HG03159 (cell line): ENCODE data around the gene HRH1.
"Not testable (repeated sequence)": the region's sequence is repeated elsewhere in the genome, so short reads cannot be mapped to it uniquely, and the experiment has no call there.

Experiments
- ATAC-seq: cut with Tn5 transposase; IDR thresholded peaks from one replicate; pipeline ENCODE4 v1.9.1; 2021; ENCODE audit warnings: mild to moderate bottlenecking, moderate library complexity; ENCODE audit not compliant: unreplicated experiment

The HRH1 gene, protein sequence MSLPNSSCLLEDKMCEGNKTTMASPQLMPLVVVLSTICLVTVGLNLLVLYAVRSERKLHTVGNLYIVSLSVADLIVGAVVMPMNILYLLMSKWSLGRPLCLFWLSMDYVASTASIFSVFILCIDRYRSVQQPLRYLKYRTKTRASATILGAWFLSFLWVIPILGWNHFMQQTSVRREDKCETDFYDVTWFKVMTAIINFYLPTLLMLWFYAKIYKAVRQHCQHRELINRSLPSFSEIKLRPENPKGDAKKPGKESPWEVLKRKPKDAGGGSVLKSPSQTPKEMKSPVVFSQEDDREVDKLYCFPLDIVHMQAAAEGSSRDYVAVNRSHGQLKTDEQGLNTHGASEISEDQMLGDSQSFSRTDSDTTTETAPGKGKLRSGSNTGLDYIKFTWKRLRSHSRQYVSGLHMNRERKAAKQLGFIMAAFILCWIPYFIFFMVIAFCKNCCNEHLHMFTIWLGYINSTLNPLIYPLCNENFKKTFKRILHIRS

DNA sequence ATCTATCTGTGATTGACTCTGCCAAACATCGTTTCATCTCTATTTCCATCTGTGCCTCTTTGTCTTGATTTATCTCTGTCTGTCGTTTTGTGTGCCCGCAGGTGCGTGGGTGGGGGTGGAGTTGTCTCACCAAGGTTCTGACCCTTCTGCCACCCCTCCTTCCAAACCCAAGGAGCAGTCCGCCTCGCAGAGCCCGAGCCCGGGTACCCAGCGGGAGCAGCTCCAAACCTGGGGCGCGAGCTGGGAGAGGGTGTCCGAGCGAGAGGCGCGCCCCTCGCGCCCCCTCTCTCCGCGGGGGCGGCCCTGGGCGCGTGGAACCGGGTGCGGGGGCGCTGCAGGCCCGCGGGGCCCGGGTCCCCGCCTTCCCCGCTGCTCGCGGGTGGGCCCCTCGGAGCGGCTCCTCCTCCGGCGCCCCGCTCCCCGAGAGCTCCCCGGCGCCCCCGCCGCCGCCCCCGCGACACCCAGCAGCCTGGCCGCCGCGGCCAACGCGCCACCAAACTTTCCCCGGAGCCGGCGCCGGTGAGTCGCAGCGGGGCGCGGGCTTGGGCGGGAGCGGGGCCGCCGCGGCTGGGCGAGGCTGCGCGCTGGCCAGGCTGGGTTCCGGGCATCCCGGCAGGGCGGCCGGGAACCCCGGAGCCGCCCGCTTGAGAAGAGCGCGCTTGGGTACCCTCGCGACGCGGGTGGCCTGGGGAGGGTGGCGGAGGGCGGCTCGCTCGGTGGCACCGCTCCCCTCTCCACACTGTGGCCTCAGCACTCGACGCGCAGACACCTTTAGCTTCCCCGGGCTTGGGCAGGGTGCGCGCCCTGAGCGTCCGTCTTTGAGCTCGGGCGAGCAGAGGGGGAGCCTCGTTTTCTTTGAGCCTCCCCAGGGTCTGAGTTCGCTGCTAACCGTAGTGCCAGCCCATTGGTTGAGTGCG, at the start of gene HRH1:
Gene HRH1 (plus strand): TSS at position 458 of the 917 bp plus-strand sequence. CDS start 104,545 bp downstream, outside the sequence.
- no peak for ATAC-seq

DNA sequence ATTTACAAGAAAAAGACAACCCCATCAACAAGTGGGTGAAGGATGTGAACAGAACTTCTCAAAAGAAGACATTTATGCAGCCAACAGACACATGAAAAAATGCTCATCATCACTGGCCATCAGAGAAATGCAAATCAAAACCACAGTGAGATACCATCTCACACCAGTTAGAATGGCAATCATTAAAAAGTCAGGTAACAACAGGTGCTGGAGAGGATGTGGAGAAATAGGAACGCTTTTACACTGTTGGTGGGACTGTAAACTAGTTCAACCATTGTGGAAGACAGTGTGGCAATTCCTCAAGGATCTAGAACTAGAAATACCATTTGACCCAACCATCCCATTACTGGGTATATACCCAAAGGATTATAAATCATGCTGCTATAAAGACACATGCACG, 41.0 kb upstream of the HRH1 start:
- ATAC-seq = not testable (repeated sequence)

DNA sequence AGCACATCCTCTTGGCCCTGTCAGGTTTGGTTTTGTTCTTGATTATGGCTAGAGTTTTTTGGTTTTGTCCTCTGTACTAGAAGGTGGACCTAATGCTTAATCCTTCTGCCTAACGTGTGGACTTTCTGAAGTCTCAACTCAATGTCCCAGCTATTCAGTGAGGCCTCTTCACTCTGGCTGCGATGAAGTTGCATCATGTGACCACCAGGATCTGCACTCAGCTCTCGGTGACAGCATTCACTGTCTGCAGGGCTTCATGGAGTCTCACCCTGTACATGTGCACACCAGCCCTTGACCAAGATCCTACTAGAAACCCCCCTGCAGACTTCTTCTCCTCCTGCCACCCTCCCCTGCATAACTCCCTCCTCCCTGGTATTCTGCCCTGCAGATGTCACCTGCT, 38.7 kb upstream of the HRH1 start:
- no peak for ATAC-seq

DNA sequence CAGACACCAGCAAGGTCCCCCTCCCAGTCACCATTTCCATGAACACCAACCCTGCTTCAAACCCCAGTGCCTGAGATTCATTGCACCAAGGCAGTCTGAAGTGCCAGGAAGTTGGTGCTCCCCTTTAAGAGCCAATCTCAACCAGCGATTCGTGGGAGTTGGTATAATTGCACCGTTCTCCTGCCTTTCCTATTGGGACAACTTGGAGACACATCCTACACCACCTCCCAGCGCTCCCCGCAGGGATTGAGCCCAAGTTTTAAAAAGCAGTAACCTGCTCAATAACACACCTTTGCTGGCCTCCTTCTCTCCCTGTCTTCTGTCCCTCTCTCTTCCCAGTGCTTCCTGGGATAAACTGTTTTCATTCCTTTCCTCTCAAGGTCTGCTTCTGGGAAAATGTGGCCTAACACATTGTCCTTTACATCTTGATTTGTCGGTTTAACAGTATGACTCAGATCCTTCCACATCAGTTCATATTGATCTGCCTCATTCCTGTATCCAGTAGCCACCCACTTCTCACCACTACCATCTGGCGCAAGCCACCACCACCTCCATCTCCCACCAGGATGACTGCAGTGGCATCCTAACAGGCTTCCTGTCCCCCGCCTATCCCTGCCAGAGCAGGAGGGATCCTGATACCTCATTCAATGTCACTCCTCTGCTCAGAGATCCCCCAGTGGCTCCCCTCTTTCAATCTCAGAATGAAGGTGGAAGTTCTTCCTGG, 37.8 kb upstream of the HRH1 start:
- ATAC-seq = no peak

DNA sequence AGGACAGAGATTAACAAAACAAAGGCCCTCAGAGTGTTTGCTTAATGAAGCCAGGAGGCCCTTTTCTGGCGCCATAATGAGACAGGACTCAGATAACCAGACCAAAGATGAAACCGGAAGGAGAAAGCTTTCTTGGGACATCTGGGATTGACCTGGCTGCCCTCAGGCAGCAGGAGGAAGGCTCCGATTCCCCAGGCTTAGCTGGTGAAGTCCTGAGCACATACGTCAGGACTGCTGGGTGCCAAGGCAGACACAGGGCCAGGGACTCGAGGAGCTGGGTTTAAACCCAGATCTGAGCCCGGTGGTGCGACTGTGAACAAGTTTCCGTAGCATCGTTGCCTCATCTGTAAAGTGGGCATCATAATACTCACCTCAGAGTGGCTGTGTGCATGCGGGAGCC, 36.7 kb upstream of the HRH1 start:
- ATAC-seq = no peak

DNA sequence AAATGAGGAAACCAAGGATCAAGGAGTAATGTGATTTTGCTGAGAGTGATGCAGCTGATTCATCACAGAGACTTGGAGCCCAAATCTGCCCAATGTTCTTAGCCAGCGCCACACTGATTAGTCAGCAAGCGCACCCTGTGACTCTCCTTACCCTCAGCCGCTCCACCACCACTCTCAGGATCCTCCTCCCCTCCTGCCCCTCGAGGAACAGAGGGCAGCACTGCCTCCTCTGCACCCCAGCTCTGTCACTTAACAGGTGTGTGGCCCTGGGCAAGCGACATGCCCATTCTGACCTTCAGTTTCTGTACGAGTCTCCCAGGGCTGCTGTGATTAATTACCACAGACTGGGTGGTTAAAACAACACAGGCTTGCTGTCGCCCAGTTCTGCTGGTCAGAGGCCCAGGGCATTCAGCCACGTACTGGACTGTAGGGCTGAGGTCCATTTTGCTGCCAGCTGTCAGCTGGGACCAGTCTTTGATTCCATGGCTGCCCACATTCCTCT, 36.1 kb upstream of the HRH1 start:
- ATAC-seq = no peak

DNA sequence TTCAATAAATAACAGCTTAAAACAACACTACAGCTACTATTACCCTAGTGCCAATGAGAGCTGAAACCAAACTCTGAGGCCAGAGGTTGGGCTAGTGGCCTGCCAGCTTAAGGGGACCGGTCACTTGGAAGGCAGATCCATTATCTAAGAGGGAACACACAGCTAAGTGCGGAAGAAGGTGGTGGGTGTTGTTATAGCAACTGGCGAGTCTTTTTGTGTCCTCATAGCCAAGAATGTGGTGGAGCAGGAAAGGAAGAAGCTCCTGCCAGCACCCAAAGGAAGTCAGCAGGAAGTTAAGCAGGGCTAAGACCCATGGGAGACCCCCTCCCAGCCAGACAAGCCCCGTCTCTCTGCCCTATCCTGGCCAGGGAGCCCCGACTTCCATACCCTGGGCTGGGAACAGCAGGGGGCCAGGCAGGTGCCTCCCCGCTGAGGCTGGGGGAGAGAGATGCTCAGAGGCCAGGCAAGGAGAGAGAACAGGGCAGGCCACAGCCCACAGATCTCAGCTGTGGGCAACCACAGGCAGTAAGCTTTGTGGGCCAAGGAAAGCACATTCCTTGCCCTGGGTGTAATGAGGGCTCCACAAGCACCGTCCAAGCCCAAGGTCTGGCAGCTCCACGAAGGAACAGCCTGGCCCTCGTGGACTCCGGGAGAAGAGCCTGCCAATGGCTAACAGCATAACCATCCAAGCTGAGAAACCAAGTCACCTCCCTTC, 34.0 kb upstream of the HRH1 start:
- ATAC-seq = no peak

DNA sequence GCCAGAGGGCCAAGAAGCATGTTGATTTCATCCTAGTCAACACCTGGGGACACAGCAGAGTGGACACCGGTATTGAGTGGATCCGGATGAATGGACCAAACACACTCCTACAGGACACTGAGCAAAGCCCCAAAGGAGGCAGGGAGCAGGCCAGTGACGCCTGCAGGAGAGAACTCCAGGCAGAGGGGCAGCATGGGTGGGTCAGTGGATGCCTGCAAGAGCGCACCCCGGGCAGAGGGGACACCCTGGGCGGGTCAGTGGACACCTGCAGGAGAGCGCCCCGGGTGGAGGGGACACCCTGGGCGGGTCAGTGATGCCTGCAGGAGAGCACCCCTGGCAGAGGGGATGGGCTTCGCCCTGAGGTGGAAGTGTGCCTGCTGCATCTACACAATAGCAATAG, 27.6 kb upstream of the HRH1 start:
- no peak for ATAC-seq

DNA sequence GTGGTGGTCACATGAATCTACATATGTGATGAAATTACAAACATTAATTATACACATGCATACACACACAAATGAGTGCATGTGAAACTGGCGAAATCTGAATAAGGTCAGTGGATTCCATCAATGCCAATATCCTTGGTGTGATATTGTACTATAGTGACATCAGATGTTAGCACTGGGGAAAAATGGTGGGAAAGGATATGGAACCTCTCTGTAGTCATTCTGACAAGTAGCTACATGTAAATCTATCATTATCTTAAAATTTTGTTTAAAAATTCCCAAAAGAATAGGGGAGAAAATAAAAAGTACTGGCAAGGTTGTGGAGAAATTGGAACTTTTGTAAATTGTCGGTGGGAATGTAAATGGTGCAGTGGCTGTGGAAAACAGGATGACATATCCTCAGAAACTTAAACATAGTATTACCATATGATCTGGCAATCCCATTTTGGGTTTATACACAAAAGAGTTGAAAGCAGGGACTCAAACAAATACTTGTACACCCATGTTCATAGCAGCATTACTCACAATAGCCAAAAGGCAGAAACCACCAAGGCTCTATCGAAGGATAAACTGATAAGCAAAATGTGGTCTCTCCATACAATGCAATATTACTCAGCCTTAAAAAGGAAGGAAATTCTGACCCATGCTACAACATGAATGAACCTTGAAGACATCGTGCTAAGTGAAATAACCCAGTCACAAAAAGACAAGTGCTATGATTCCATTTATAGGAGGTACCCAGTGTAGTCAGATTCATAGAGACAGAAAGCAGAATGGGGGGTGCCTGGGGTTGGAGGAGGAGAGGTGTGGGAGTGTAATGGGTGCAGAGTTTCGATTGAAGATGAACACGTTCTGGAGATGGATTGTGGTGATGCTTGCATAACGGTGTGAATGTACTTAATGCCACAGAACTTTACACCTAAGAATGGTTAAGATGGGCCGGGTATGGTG, 25.3 kb upstream of the HRH1 start:
- ATAC-seq = no peak

DNA sequence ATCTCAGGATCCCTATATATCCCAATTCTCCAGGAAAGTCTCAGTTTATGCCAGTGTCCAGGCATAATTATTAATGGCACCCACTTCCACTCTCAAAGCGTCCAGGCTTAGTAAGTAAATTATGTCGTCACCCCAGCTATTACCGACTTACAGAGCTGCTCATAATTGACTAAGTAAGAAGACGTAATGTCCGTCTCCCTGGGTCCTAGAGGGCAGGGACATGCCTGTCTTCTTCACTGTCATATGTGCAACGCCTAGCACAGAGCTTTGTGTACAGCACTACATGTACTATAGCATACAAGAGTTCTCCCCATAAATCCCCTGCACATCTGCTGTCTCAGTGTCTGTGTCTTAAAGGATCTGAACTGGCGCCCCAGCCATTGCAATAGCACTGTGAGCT, 23.9 kb upstream of the HRH1 start:
- no peak for ATAC-seq

DNA sequence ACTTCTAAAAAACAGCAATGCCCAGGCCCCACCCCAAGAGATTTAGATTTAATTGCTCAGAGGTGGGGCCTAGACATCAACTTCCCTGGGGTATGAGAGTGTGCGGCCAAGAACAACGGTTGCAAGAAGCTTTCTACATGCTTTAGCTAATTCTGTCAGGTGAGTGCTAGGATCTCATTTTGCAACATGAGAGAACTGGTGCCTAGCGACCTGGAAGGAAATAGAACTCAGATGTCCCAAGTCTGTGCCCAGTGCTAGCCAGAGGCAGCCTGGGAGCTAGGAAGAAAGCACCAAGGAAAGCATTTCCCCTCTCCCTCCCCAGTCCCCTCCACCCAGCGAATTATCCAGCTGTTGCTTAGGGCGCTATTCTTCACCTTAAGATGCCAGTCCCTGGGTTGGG, 22.9 kb upstream of the HRH1 start:
- ATAC-seq = no peak

DNA sequence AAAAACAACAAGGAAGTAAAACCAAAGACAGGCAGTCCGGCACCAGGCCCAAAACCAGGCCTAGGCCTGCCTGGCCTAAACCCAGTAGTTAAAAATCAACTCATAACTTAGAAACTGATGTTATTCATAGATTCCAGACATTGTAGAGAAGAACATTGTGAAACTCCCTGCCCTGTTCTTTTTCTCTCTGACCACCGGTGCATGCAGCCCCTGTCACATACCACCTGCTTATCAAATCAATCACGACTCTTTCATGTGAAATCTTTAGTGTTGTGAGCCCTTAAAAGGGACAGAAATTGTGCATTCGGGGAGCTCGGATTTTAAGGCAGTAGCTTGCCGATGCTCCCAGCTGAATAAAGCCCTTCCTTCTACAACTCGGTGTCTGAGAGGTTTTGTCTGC, 22.4 kb upstream of the HRH1 start:
- ATAC-seq = not testable (repeated sequence)

DNA sequence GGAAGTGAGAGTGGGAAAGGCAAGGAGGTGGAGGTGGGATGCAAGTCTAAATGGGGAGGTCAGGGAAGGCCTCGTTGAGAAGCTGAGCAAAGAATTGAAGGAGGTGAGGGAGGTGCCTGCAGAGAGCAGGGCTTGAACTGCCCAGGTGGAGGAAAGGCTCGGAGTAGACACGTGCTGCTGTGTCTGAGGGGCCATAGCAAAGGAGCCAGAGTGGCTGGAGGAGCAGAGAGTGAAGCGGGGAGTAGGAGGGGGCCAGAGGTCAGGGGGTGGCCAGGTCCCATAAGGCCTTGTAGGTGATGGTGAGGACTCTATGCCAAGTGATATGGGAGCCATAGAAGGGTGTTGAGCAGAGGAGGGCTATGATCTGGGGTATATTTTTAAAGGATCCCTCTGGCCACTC, 21.4 kb upstream of the HRH1 start:
- no peak for ATAC-seq

DNA sequence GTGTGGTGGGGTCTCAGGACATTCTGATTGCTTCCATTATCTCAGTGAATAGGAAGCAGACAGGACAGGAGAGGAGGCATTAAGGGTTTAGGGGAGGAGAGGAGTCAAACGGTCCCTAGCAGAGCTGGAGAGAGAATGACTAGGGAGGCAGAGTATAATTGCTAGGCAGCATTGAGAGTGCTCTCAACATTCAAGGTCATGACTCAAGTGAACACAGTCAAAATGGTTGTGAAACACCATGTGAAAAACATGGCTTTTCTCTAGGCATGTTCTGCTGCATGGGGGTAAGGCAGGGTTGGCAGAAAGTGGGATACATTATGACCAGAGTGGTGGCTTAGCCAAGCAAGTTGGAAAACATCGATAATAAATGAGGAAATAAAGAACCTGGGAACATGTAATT, 19.5 kb upstream of the HRH1 start:
- no peak for ATAC-seq

DNA sequence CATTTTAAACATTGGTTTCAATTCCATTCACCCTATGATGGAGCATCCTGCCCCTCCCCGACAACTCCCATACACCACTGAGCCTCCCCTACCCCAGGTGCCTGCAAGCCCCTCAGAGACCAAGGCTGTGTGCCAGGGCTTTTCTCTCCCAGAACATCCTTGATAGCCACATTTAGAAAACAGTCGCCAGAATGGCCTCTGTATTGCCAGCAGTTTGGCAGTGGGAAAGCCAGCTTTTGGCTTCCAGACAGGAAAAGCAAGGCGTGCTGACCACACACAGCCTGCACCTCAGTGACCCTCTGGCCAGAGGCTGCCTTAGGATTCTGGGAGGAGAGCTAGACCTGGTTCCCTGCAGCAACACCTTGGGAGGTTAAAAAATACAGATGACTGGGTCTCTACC, 18.2 kb upstream of the HRH1 start:
- no peak for ATAC-seq

DNA sequence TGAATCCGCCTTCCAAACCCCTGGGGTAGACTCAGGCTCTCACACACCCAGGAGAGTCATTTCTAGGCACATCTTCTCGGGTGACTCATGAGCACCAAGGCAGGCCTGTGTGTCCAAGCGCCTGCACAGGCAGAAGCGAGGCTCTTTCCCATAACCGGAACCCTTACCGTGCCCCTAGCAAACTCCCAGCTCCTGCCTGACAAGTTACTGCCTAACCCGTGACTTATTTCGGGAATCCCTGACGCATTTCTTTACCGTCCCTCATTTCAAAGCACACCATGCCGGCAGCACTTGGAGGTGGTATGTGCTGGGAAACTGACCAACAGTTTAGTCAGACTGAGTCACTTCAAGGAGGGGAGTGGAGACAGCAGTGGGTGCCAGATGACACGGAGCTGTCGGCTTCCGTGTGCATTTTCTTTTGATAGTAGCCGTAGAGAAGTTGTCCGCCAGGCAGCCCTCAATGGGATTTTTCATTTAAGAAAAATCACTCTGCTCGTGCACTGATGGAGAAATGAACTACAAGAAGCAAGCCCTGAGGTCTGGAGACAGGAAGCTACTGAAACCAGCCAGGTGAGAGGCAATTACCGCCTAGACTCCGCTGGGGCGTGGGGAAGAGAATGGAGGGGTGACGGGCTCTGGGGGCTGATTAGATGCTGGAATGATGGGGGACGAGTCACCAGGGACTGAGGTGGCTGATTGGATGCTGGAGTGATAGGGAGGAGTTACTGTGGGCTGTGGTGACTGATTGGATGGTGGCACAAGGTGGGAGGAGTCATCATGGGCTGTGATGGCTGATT, 17.3 kb upstream of the HRH1 start:
- ATAC-seq = no peak

DNA sequence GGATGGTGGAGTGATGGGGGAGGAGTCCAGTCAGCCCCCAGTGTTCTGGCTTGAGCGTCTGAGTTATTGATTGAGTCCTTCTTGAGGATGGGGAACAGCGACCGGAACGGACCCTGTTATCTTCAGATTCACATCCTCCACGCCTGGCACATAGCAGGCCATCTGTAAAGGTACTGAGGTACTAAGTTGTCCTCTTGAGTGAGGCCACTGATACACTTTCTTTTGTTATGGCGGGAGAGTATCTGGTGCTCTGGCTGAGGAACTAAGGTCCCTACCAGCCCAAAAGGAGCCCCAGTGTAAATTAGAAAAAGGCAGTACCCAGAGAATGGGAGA, 16.7 kb upstream of the HRH1 start:
- ATAC-seq = no peak

DNA sequence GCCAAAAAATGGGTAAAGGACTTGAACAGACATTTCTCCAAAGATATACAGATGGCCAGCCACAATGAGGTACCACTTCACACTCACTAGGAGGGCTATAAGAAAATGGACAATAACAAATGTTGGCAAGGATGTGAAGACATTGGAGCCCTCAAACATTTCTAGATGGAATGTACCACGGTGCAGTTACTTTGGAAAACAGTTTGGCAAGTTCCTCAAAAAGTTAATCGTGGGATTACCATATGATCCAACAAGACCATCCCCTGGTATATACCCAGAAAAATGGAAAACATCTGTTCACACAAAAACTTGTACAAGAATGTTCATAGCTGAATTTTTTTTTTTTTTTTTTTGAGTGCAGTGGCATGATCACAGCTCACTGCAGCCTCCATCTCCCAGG, 15.9 kb upstream of the HRH1 start:
- ATAC-seq = no peak
